K562 (cell line): ENCODE measurements around the gene CCDC97. TPM values are rescaled to one million over a fixed set of nuclear protein-coding genes. Genes with fewer than 3 reads are reported as not detected.

Experiments
- BRF2 ChIP-seq: IDR thresholded peaks from 3 replicates; pipeline ENCODE4 v1.6.1; 2011; ENCODE audit warnings: borderline replicate concordance, mild to moderate bottlenecking; ENCODE audit not compliant: insufficient read length, insufficient read depth
- CHD4 ChIP-seq: fragments of 200-600 bp; sonication (generic); IDR thresholded peaks from 3 replicates; pipeline ENCODE4 v1.6.1; 2012; ENCODE audit warnings: low read depth, mild to moderate bottlenecking, mixed read lengths, low read length, inconsistent platforms; ENCODE audit not compliant: insufficient read depth, insufficient replicate concordance, poor library complexity, severe bottlenecking
- ELK1 ChIP-seq: sonication (generic); formaldehyde crosslinking; IDR thresholded peaks from 2 replicates; pipeline ENCODE4 v1.8.1; 2022; ENCODE audit warnings: missing genetic modification reagents
- FOXO4 ChIP-seq: fragments of 450-650 bp; formaldehyde crosslinking; IDR thresholded peaks from 2 replicates; pipeline ENCODE4 v1.4.0; 2020; ENCODE audit warnings: mild to moderate bottlenecking, moderate library complexity
- GABPB2 ChIP-seq: fragments of 250-450 bp; sonication (Bioruptor Pico); conservative IDR thresholded peaks from 2 replicates; pipeline ENCODE4 v1.5.1; 2021; ENCODE audit warnings: mild to moderate bottlenecking
- HDAC3 ChIP-seq: fragments of 450-650 bp; IDR thresholded peaks from 2 replicates; pipeline ENCODE4 v1.6.1; 2018; ENCODE audit warnings: borderline replicate concordance, mild to moderate bottlenecking, moderate library complexity; ENCODE audit not compliant: partially characterized antibody
- HDAC6 ChIP-seq: IDR thresholded peaks from 2 replicates; pipeline ENCODE4 v1.6.1; 2012; ENCODE audit warnings: low read depth, mild to moderate bottlenecking, control low read depth, inconsistent platforms, low read length, moderate library complexity
- IFI16 ChIP-seq: fragments of 250-450 bp; sonication (Bioruptor Pico); IDR thresholded peaks from 2 replicates; pipeline ENCODE4 v2.1.2; 2022; ENCODE audit warnings: mild to moderate bottlenecking, inconsistent platforms
- IRF1 ChIP-seq: sonication (generic); formaldehyde crosslinking; IDR thresholded peaks from 2 replicates; pipeline ENCODE4 v1.8.0; 2022; ENCODE audit warnings: missing genetic modification reagents, mild to moderate bottlenecking, borderline replicate concordance
- MYC ChIP-seq, 2 experiments: fragments of 250-450 bp in 1 of 2; sonication (Bioruptor Pico) in 1 of 2; IDR thresholded peaks; 2 replicates each; pipeline versions ENCODE4 v1.5.1 to v1.6.1; 2012 to 2021; ENCODE audit warnings: low read depth in 2 of 2, borderline replicate concordance in 1 of 2, improper control_type of control experiment in 1 of 2, low read length in 1 of 2, mild to moderate bottlenecking in 1 of 2, moderate library complexity in 1 of 2
- PHF21A ChIP-seq: fragments of 450-650 bp; IDR thresholded peaks from 2 replicates; pipeline ENCODE4 v1.6.1; 2017; ENCODE audit warnings: low read depth, borderline replicate concordance
- ZEB2 ChIP-seq: fragments of 450-650 bp; IDR thresholded peaks from 2 replicates; pipeline ENCODE4 v1.6.1; 2016
- ZNF395 ChIP-seq: fragments of 200-800 bp; sonication (Bioruptor generic); IDR thresholded peaks from 2 replicates; pipeline ENCODE4 v1.6.1; 2017; ENCODE audit warnings: missing genetic modification characterization, missing compliant biosample characterization
- ZNF507 ChIP-seq: conservative IDR thresholded peaks from 2 replicates; pipeline ENCODE4 v1.6.1; 2017; ENCODE audit warnings: missing genetic modification characterization, missing compliant biosample characterization
- ZNF592 ChIP-seq: fragments of 450-650 bp; IDR thresholded peaks from 2 replicates; pipeline ENCODE4 v1.6.1; 2017; ENCODE audit warnings: antibody characterized with exemption, mild to moderate bottlenecking
- polyA plus RNA-seq, 8 experiments: library from polyadenylated mRNA; depleted of rRNA in 4 of 8; stranded (reverse) in 5 of 8; unstranded in 3 of 8; fragments of >200 nt; fragmentation: Nextera tagmentation in 2 of 8; fragmentation: Illumina TruSeq in 1 of 8; extraction: Ambion mirVana in 2 of 8; extraction: Trizol in 1 of 8; gene quantifications; 2 replicates each; pipeline versions ENCODE4 v1.2.1 to v1.2.3, GENCODE V29; 2011 to 2014; ENCODE audit warnings: inconsistent platforms in 1 of 8, missing spikeins in 1 of 8
- total RNA-seq, 7 experiments: library from RNA; depleted of rRNA in 6 of 7; stranded (reverse); fragments of >200 nt in 6 of 7; fragmentation: Illumina TruSeq in 2 of 7; extraction: Trizol in 2 of 7; gene quantifications; 2 replicates each; pipeline versions ENCODE4 v1.2.1 to v1.2.3, GENCODE V29; 2011 to 2021; ENCODE audit warnings: low replicate concordance in 1 of 7

The CCDC97 gene
- total and polyA plus RNA-seq, 9 of the 15 experiments (the other 6 are each of a cell fraction or from before 2014, with no cell fraction given) = 0.60 to 16.5 (median 7.0) TPM

- TF ChIP-seq ELK1 = no peak
- TF ChIP-seq IRF1 (CRISPR knock-in tag) = no peak
- TF ChIP-seq HDAC6 = no peak
- TF ChIP-seq ZNF395 = peak; percentile 72; the same call in 1 of the 2 replicates
- TF ChIP-seq ZNF592 = peak; percentile 97
- TF ChIP-seq HDAC3 = peak; percentile 49
- TF ChIP-seq FOXO4 (CRISPR knock-in tag) = peak; percentile 29; the same call in 1 of the 2 replicates
- TF ChIP-seq PHF21A = peak; percentile 92
- TF ChIP-seq ZEB2 = peak; percentile 36; the same call in 1 of the 2 replicates
- TF ChIP-seq GABPB2 (CRISPR knock-in tag) = no peak
- no peak for TF ChIP-seq IFI16 (CRISPR knock-in tag)
- no peak for TF ChIP-seq BRF2
- peak; percentile 61 for TF ChIP-seq MYC (IDR thresholded peaks at IDR 0.05; ENCODE audit: low read depth, low read length)
- no peak for TF ChIP-seq MYC (CRISPR knock-in tag; IDR thresholded peaks at IDR 0.05; ENCODE audit: borderline replicate concordance, low read depth)
- no peak for TF ChIP-seq ZNF507 (tag)
- TF ChIP-seq CHD4 = peak; percentile 44
Measured at GRCh38 chr19:41323430-41324125, 13.6 kb downstream of the CCDC97 start (continued).
